ENCODE results near the gene CCDC179. TPM values are rescaled to one million over a fixed set of nuclear protein-coding genes. Genes with fewer than 3 reads are reported as not detected.
A peak's percentile ranks its signal among the peaks of the same experiment; 100 is the strongest.

Gene CCDC179
- total RNA-seq, 1 donor from 2014 or later: not detected

- Mint-ChIP-seq H3K27me3 (ENCODE audit: unreplicated experiment) (no peaks in the 10 kb centered on the region), H3K4me1 (ENCODE audit: low read depth, unreplicated experiment) (peaks cover 5% of the 10 kb centered on the region)
Observed at GRCh38 chr11:22832315-22833015, 27.8 kb downstream of the CCDC179 start.

DNA sequence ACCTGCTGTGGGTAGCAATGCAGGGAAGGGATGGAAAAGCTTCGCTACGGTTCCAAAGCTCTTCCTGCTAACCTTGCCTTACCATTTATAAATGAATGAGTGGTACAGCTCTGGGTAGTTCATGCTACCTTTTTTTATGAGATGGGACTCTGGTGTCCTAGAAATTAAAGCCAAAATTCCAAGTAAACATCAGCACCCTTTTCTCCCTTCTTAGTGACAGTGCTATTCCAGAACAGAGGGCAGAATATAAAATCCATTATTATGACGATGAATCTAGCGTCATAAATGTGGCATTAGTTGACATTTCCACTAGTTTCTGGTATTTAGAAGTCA lies 30.2 kb downstream of the CCDC179 start:
- Mint-ChIP-seq H3K36me3 (ENCODE audit: unreplicated experiment) (no peaks in the 10 kb centered on the region), H3K4me3 (ENCODE audit: unreplicated experiment) (peak overlapping the region; percentile 79), H3K27me3 (ENCODE audit: unreplicated experiment) (no peaks in the 10 kb centered on the region), H3K27ac (ENCODE audit: unreplicated experiment) (no peak overlapping the region), H3K4me1 (ENCODE audit: low read depth, unreplicated experiment) (peaks cover 9% of the 10 kb centered on the region), H3K9me3 (ENCODE audit: unreplicated experiment) (peaks cover 8% of the 10 kb centered on the region)
- no peak for DNase-seq
- peak; percentile 1 for TF ChIP-seq CTCF (IDR thresholded peaks at IDR 0.05; ENCODE audit: partially characterized antibody, unreplicated experiment)

More at GRCh38 chr11:22832315-22833015, 27.8 kb downstream of the CCDC179 start:
- DNase-seq: no peak
- Mint-ChIP-seq H3K4me3 (ENCODE audit: unreplicated experiment) (no peak overlapping the region), H3K36me3 (ENCODE audit: unreplicated experiment) (no peaks in the 10 kb centered on the region), H3K9me3 (ENCODE audit: unreplicated experiment) (peaks cover 8% of the 10 kb centered on the region), H3K27ac (ENCODE audit: unreplicated experiment) (no peak overlapping the region)
- TF ChIP-seq CTCF (IDR thresholded peaks at IDR 0.05; ENCODE audit: partially characterized antibody, unreplicated experiment): no peak

- H3K4me3 Mint-ChIP-seq (ENCODE audit: unreplicated experiment): peak within 1 kb of the TSS; percentile 93
Observed at GRCh38 chr11:22829231-22830081, 30.8 kb downstream of the CCDC179 start, which contains the start of gene SVIP. Gene SVIP, minus strand, starts transcription at chr11:22829801. Its CDS starts 53 bp downstream, at chr11:22829748.

GRCh38 chr11:22828373-22828772 lies 31.9 kb downstream of the CCDC179 start:
- Mint-ChIP-seq H3K4me1 (ENCODE audit: low read depth, unreplicated experiment) (peaks cover 13% of the 10 kb centered on the region), H3K36me3 (ENCODE audit: unreplicated experiment) (no peaks in the 10 kb centered on the region), H3K27me3 (ENCODE audit: unreplicated experiment) (no peaks in the 10 kb centered on the region), H3K9me3 (ENCODE audit: unreplicated experiment) (peaks cover 8% of the 10 kb centered on the region), H3K4me3 (ENCODE audit: unreplicated experiment) (peak overlapping the region; percentile 93), H3K27ac (ENCODE audit: unreplicated experiment) (peak overlapping the region; percentile 82)
- TF ChIP-seq CTCF (IDR thresholded peaks at IDR 0.05; ENCODE audit: partially characterized antibody, unreplicated experiment): no peak
- DNase-seq: no peak

More at GRCh38 chr11:22829231-22830081, 30.8 kb downstream of the CCDC179 start, which contains the start of gene SVIP:
- Mint-ChIP-seq H3K4me1 (ENCODE audit: low read depth, unreplicated experiment) (peaks cover 9% of the 10 kb centered on the region), H3K27ac (ENCODE audit: unreplicated experiment) (peak within 1 kb of the TSS; percentile 82), H3K36me3 (ENCODE audit: unreplicated experiment) (no peaks in the 10 kb centered on the region), H3K27me3 (ENCODE audit: unreplicated experiment) (no peaks in the 10 kb centered on the region), H3K9me3 (ENCODE audit: unreplicated experiment) (peaks cover 8% of the 10 kb centered on the region)
- TF ChIP-seq CTCF (IDR thresholded peaks at IDR 0.05; ENCODE audit: partially characterized antibody, unreplicated experiment): peak; percentile 69
- DNase-seq: peak; percentile 98
